Measurements from ENCODE around the gene TFAP2C. TPM values are rescaled to one million over a fixed set of nuclear protein-coding genes. Genes with fewer than 3 reads are reported as not detected.

TFAP2C gene
- total RNA-seq, 1 experiment from 2014 or later: 37.6 TPM

GRCh38 chr20:56685879-56686278, 56.8 kb downstream of the TFAP2C start:
- no peaks in the 10 kb centered on the region for H3F3A ChIP-seq (ENCODE audit: low read length, unreplicated experiment)
- no peaks in the 10 kb centered on the region for H4K20me1 ChIP-seq (ENCODE audit: low read length)
- no peak overlapping the region for H3K27ac ChIP-seq (ENCODE audit: low read length)
- no peaks in the 10 kb centered on the region for H3K27me3 ChIP-seq (ENCODE audit: low read length)
- no peak overlapping the region for H3K4me2 ChIP-seq (ENCODE audit: low read length)
- H3K36me3 ChIP-seq (ENCODE audit: low read depth, low read length): no peaks in the 10 kb centered on the region
- no peak overlapping the region for H3K9ac ChIP-seq (ENCODE audit: low read length)
- BruUV-seq (replicated peaks): no TSS peak
- DNase-seq (no peak), ATAC-seq (no peak)
- POLR2A ChIA-PET (ENCODE audit: unreplicated experiment): no interaction called here
- no peaks in the 10 kb centered on the region for H3K9me3 ChIP-seq (ENCODE audit: low read length)
- intact Hi-C loops (cut with micrococcal nuclease): no loop called here
- CTCF ChIA-PET: no interaction called here
- H3K79me2 ChIP-seq (ENCODE audit: low read length): no peaks in the 10 kb centered on the region
- H3K4me1 ChIP-seq (ENCODE audit: insufficient read depth, low read length): peaks cover 24% of the 10 kb centered on the region
- H2AFZ ChIP-seq (ENCODE audit: low read length): no peak overlapping the region
- H3K4me3 ChIP-seq (ENCODE audit: low read length): no peak overlapping the region
- no peaks in the 10 kb centered on the region for H3K9me2 ChIP-seq (replicated peaks; ENCODE audit: low read length)
- TF ChIP-seq EZH2phosphoT487 (IDR thresholded peaks at IDR 0.05; ENCODE audit: borderline replicate concordance, low read length) (no peak), CTCF (conservative IDR thresholded peaks at IDR 0.05; ENCODE audit: low read depth, low read length) (no peak), EZH2 (IDR thresholded peaks at IDR 0.05; ENCODE audit: low read length, unreplicated experiment) (no peak)

GRCh38 chr20:56687061-56687460, 58.0 kb downstream of the TFAP2C start:
- ATAC-seq (no peak), DNase-seq (peak; percentile 30)
- peaks cover 30% of the 10 kb centered on the region for H3K4me1 ChIP-seq (ENCODE audit: insufficient read depth, low read length)
- H3K4me2 ChIP-seq (ENCODE audit: low read length): no peak overlapping the region
- no peaks in the 10 kb centered on the region for H3K36me3 ChIP-seq (ENCODE audit: low read depth, low read length)
- no peaks in the 10 kb centered on the region for H3K9me2 ChIP-seq (replicated peaks; ENCODE audit: low read length)
- BruUV-seq (replicated peaks): no TSS peak
- no peak overlapping the region for H3K27ac ChIP-seq (ENCODE audit: low read length)
- intact Hi-C loops (cut with micrococcal nuclease): no loop called here
- TF ChIP-seq CTCF (conservative IDR thresholded peaks at IDR 0.05; ENCODE audit: low read depth, low read length): no peak
- TF ChIP-seq EZH2phosphoT487 (IDR thresholded peaks at IDR 0.05; ENCODE audit: borderline replicate concordance, low read length): no peak
- no peak for TF ChIP-seq EZH2 (IDR thresholded peaks at IDR 0.05; ENCODE audit: low read length, unreplicated experiment)
- H4K20me1 ChIP-seq (ENCODE audit: low read length): no peaks in the 10 kb centered on the region
- no peak overlapping the region for H3K9ac ChIP-seq (ENCODE audit: low read length)
- no peaks in the 10 kb centered on the region for H3K79me2 ChIP-seq (ENCODE audit: low read length)
- no peaks in the 10 kb centered on the region for H3K9me3 ChIP-seq (ENCODE audit: low read length)
- H3F3A ChIP-seq (ENCODE audit: low read length, unreplicated experiment): no peaks in the 10 kb centered on the region
- POLR2A ChIA-PET (ENCODE audit: unreplicated experiment): no interaction called here
- CTCF ChIA-PET: interaction anchor here (0.6 kb wide), 1 partner anchor 50 kb away, joined by 3 read pairs; no protein-coding TSS in a partner anchor
- H2AFZ ChIP-seq (ENCODE audit: low read length): no peak overlapping the region
- no peak overlapping the region for H3K4me3 ChIP-seq (ENCODE audit: low read length)
- H3K27me3 ChIP-seq (ENCODE audit: low read length): no peaks in the 10 kb centered on the region

- Histone ChIP-seq H3K4me3 (ENCODE audit: low read length) (no peak overlapping the region), H3K4me2 (ENCODE audit: low read length) (no peak overlapping the region), H4K20me1 (ENCODE audit: low read length) (no peaks in the 10 kb centered on the region), H3K9me2 (replicated peaks; ENCODE audit: low read length) (no peaks in the 10 kb centered on the region), H3K27ac (ENCODE audit: low read length) (no peak overlapping the region), H3K27me3 (ENCODE audit: low read length) (no peaks in the 10 kb centered on the region), H3K79me2 (ENCODE audit: low read length) (no peaks in the 10 kb centered on the region), H3K9me3 (ENCODE audit: low read length) (no peaks in the 10 kb centered on the region), H3K4me1 (ENCODE audit: insufficient read depth, low read length) (peaks cover 30% of the 10 kb centered on the region), H3K36me3 (ENCODE audit: low read depth, low read length) (no peaks in the 10 kb centered on the region), H2AFZ (ENCODE audit: low read length) (no peak overlapping the region), H3K9ac (ENCODE audit: low read length) (no peak overlapping the region), H3F3A (ENCODE audit: low read length, unreplicated experiment) (no peaks in the 10 kb centered on the region)
- intact Hi-C loops (cut with micrococcal nuclease): loop anchor here (2.0 kb wide), 1 partner anchor 57 kb away; no protein-coding TSS in a partner anchor
- ATAC-seq (no peak), DNase-seq (no peak)
- ChIA-PET CTCF (no interaction called here), POLR2A (ENCODE audit: unreplicated experiment) (no interaction called here)
- no TSS peak for BruUV-seq (replicated peaks)
- TF ChIP-seq EZH2 (IDR thresholded peaks at IDR 0.05; ENCODE audit: low read length, unreplicated experiment) (no peak), CTCF (conservative IDR thresholded peaks at IDR 0.05; ENCODE audit: low read depth, low read length) (no peak), EZH2phosphoT487 (IDR thresholded peaks at IDR 0.05; ENCODE audit: borderline replicate concordance, low read length) (no peak)
Observed at GRCh38 chr20:56688106-56688505, 59.0 kb downstream of the TFAP2C start.

Other genes starting within 250 kb of the TFAP2C start
- 137 and 139 TPM in 2 replicates for gene AURKA, start 237.1 kb upstream of the TFAP2C start, total RNA-seq (2014; rRNA removed)
- gene CSTF1, start 236.7 kb upstream of the TFAP2C start, total RNA-seq (2014; rRNA removed): 48.9 and 60.2 TPM in 2 replicates
- gene CASS4, start 217.0 kb upstream of the TFAP2C start, total RNA-seq (2014; rRNA removed): 0.04 and 0.17 TPM in 2 replicates
- 122 and 149 TPM in 2 replicates for gene RTF2, start 160.7 kb upstream of the TFAP2C start, total RNA-seq (2014; rRNA removed)
- gene FAM209A, start 104.6 kb upstream of the TFAP2C start, total RNA-seq (2014; rRNA removed): 0.51 and 0.92 TPM in 2 replicates
- 0.58 TPM in 1 of 2 replicates, not detected in the other for gene FAM209B, start 96.1 kb upstream of the TFAP2C start, total RNA-seq (2014; rRNA removed)

All from PC-3 (cell line).